Left ventricle myocardium inferior (tissue), 1 donor: ENCODE measurements around the gene RBM18. TPM values are rescaled to one million over a fixed set of nuclear protein-coding genes. Genes with fewer than 3 reads are reported as not detected.

Experiments
- DNase-seq: peaks from one replicate; pipeline ENCODE4 v3.0.0-alpha.2; 2020
- H3K27ac ChIP-seq: fragments of 200-600 bp; replicated peaks from 2 replicates; pipeline ENCODE4 v1.8.0; 2021
- H3K27me3 ChIP-seq: fragments of 200-600 bp; 2 replicates; pipeline ENCODE4 v1.8.0; 2021; ENCODE audit warnings: low read depth
- H3K36me3 ChIP-seq: fragments of 200-600 bp; 2 replicates; pipeline ENCODE4 v1.8.0; 2021
- H3K4me1 ChIP-seq: fragments of 200-600 bp; 2 replicates; pipeline ENCODE4 v1.8.0; 2021
- H3K4me3 ChIP-seq: fragments of 200-600 bp; 2 replicates; pipeline ENCODE4 v1.8.0; 2021; ENCODE audit warnings: mild to moderate bottlenecking, moderate library complexity
- H3K9me3 ChIP-seq: fragments of 200-600 bp; replicated peaks from 2 replicates; pipeline ENCODE4 v1.8.0; 2021
- intact Hi-C: fragments of 100-400 bp; cut with micrococcal nuclease; formaldehyde crosslinking; loops from one replicate; pipeline ENCODE4 v1.11.0; 2022
- total RNA-seq: library from RNA; stranded (reverse); fragmentation: NEBNext Ultra II Directional; extraction: Animal tissue kit (Norgen Biotek cat#: 25700); gene quantifications from one replicate; pipeline ENCODE4 v1.2.1, GENCODE V29; 2021
- TF ChIP-seq, protein P1 (sequence below): fragments of 200-600 bp; IDR thresholded peaks from 2 replicates; pipeline ENCODE4 v1.8.0; 2021; ENCODE audit warnings: antibody characterized with exemption, mild to moderate bottlenecking, borderline replicate concordance
- donor health status: DM: no; HTN: yes; CAD: no; lungs with severe emphysema.

Gene RBM18
- total RNA-seq, 1 donor from 2014 or later: 40.7 TPM

DNA sequence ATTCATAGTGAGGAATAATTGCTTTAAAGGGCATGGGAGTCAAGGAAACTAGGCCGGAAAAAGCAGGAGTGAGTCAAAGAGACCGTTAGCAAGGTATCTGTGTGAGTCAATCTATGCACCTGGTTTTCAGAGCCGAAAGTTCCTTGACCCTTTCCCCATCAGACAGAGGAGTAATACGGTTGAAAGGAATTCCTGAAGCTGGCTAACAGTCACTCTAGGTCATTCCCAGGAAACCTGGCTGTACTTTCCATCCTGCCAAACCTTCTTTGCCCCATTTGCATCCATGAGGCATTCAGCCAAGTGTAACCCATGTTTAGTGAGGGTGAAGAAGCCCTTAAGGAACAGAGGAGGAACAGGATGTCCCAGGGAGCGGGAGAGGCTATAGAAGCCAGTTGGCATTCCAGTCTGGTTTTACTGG, 16.2 kb downstream of the RBM18 start:
- Histone ChIP-seq H3K27ac (no peak overlapping the region), H3K4me3 (no peak overlapping the region), H3K36me3 (peaks cover 83% of the 10 kb centered on the region), H3K4me1 (peaks cover 29% of the 10 kb centered on the region), H3K27me3 (no peaks in the 10 kb centered on the region), H3K9me3 (no peaks in the 10 kb centered on the region)
- intact Hi-C loops: no loop called here
- DNase-seq: no peak
- TF ChIP-seq, protein P1, sequence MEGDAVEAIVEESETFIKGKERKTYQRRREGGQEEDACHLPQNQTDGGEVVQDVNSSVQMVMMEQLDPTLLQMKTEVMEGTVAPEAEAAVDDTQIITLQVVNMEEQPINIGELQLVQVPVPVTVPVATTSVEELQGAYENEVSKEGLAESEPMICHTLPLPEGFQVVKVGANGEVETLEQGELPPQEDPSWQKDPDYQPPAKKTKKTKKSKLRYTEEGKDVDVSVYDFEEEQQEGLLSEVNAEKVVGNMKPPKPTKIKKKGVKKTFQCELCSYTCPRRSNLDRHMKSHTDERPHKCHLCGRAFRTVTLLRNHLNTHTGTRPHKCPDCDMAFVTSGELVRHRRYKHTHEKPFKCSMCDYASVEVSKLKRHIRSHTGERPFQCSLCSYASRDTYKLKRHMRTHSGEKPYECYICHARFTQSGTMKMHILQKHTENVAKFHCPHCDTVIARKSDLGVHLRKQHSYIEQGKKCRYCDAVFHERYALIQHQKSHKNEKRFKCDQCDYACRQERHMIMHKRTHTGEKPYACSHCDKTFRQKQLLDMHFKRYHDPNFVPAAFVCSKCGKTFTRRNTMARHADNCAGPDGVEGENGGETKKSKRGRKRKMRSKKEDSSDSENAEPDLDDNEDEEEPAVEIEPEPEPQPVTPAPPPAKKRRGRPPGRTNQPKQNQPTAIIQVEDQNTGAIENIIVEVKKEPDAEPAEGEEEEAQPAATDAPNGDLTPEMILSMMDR: no peak

DNA sequence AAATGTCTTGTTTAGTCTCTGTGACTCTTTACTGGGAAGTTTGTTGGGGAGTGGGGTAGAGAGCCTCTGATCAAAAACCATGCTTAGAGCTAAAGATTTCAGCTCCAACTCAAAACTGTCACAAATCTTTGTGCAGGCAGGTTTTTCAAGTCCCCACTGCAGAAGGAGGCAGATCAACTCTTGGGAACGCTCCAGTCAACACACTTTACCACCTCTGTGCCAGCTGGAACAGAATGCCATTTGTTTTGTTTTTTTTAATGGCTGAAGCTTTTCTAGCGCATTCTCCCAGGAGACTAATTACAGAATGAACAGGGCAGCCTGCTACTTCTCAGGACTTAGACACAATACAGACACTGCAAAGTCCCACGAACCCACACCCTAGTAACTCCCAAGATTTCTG, 18.0 kb downstream of the RBM18 start:
- Histone ChIP-seq H3K4me3 (no peak overlapping the region), H3K9me3 (no peaks in the 10 kb centered on the region), H3K27me3 (no peaks in the 10 kb centered on the region), H3K27ac (no peak overlapping the region), H3K36me3 (peaks cover 96% of the 10 kb centered on the region), H3K4me1 (peaks cover 11% of the 10 kb centered on the region)
- DNase-seq: no peak
- TF ChIP-seq, protein P1: no peak
- intact Hi-C loops: no loop called here

DNA sequence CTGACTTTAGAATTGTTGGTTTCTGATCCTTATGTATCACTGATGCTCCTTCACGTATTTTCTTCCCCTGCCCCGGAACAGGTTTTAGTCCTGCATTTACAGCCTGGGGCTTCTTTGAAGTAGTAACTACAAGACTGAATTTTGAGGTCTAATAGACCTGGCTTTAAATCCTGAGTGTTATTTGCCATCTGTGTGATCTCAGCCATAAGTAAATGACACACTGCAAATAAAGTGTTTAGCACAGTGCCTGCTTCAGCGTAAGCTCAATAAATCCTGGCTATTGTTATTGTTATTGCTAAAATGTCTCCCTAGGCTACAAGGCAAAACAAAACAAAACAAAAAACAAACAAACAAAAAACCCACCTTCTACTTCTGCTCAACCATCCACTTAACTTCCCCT, 20.3 kb downstream of the RBM18 start:
- Histone ChIP-seq H3K9me3 (no peaks in the 10 kb centered on the region), H3K4me1 (peaks cover 19% of the 10 kb centered on the region), H3K4me3 (no peak overlapping the region), H3K27me3 (no peaks in the 10 kb centered on the region), H3K27ac (no peak overlapping the region), H3K36me3 (peaks cover 96% of the 10 kb centered on the region)
- intact Hi-C loops: no loop called here
- TF ChIP-seq, protein P1: no peak
- DNase-seq: no peak

DNA sequence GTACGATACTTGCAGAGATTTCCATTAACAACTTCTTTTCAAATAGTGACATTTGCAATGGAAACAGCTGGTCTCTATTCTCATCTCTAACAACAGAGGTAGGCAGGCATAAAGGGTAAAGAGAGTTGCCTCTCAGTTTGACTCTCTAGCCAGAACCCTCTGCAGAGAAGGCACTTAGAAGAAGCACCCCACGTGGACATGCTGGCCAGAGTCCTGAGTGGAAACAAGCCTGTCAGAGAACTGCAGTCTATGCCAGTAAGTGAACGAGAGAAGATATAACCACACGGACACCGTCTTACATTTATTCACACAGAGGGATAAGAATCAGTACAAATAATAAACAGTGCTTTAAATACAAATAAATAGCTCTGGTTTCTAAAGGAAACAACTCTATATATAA, 24.9 kb downstream of the RBM18 start:
- TF ChIP-seq, protein P1: no peak
- Histone ChIP-seq H3K27ac (peak overlapping the region; percentile 6), H3K27me3 (no peaks in the 10 kb centered on the region), H3K36me3 (peaks cover 64% of the 10 kb centered on the region), H3K9me3 (no peaks in the 10 kb centered on the region), H3K4me3 (no peak overlapping the region), H3K4me1 (peaks cover 14% of the 10 kb centered on the region)
- peak; percentile 58 for DNase-seq
- intact Hi-C loops: no loop called here

DNA sequence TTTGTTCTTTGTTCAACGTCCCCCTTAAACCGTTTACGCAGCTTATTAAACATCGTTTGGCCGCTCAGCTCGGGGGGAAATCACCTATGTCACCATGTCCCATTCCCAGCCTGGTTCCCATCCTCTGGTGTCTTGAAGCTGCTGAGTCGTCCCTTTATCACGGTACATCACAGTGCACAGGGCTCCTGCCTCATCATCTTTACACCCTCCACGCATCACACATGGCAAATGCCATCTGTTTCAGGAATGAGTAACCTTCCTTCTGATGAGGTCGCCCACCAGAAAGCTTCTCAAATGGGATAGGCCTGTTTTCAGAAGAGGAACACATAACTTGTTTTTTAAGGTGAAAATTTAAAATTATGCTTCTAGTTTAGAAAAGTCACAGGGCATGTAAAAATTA, 28.0 kb downstream of the RBM18 start:
- Histone ChIP-seq H3K9me3 (no peaks in the 10 kb centered on the region), H3K27me3 (peaks cover 17% of the 10 kb centered on the region), H3K36me3 (peaks cover 34% of the 10 kb centered on the region), H3K27ac (no peak overlapping the region), H3K4me3 (no peak overlapping the region), H3K4me1 (peaks cover 14% of the 10 kb centered on the region)
- TF ChIP-seq, protein P1: no peak
- DNase-seq: no peak
- intact Hi-C loops: no loop called here
